SK-N-MC (cell line): ENCODE measurements around the gene DEFB110.

Source experiments
- EZH2 ChIP-seq: fragments of 200-600 bp; sonication (generic); IDR thresholded peaks from one replicate; pipeline ENCODE4 v1.6.1; 2017; ENCODE audit warnings: antibody characterized with exemption
- POLR2AphosphoS5 ChIP-seq: IDR thresholded peaks from 2 replicates; pipeline ENCODE4 v1.6.1; 2012; ENCODE audit warnings: mild to moderate bottlenecking, low read depth, low read length, borderline replicate concordance

DNA sequence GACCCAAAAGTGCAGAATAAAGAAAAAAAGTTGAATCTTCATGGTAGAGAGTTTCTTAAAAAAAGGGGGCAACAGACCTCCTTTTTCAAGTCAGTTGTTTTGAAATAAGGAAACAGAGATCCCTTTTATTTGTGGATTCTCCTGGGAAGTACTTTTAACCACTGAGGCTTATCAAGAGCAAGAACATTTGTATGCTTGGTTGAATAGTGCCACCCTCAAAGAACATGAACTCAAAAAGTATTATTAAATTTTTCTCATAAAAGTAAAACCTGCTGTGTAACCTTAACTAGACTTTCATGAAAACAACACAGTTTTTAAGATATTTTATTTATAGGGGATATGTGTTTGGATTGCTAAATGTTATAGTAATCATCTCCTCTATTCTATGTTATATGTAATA, at the start of gene DEFB110:
- TF ChIP-seq POLR2AphosphoS5 (no peak), EZH2 (no peak)
